ENCODE results near the gene RERGL.
"Not testable (repeated sequence)": the region's sequence is repeated elsewhere in the genome, so short reads cannot be mapped to it uniquely, and the experiment has no call there.

The RERGL gene

GRCh38 chr12:18068355-18068754 lies 21.6 kb downstream of the RERGL start:
- H3K4me3 ChIP-seq (replicated peaks; ENCODE audit: insufficient read depth, low read length): no peak overlapping the region
- no peaks in the 10 kb centered on the region for H3K27me3 ChIP-seq (ENCODE audit: insufficient read depth, poor library complexity, severe bottlenecking)
- H3K27ac ChIP-seq (replicated peaks): no peak overlapping the region
- DNase-seq (ENCODE audit: low read depth in 1 of 2, low spot score in 1 of 2): no peak
- TF ChIP-seq, protein P1, sequence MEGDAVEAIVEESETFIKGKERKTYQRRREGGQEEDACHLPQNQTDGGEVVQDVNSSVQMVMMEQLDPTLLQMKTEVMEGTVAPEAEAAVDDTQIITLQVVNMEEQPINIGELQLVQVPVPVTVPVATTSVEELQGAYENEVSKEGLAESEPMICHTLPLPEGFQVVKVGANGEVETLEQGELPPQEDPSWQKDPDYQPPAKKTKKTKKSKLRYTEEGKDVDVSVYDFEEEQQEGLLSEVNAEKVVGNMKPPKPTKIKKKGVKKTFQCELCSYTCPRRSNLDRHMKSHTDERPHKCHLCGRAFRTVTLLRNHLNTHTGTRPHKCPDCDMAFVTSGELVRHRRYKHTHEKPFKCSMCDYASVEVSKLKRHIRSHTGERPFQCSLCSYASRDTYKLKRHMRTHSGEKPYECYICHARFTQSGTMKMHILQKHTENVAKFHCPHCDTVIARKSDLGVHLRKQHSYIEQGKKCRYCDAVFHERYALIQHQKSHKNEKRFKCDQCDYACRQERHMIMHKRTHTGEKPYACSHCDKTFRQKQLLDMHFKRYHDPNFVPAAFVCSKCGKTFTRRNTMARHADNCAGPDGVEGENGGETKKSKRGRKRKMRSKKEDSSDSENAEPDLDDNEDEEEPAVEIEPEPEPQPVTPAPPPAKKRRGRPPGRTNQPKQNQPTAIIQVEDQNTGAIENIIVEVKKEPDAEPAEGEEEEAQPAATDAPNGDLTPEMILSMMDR (IDR thresholded peaks at IDR 0.05; ENCODE audit: insufficient read depth, low read length): no peak
- no peak for TF ChIP-seq REST (IDR thresholded peaks at IDR 0.05; ENCODE audit: insufficient replicate concordance, low read depth)
- TF ChIP-seq GABPA (IDR thresholded peaks at IDR 0.05; ENCODE audit: low read depth): no peak
- TF ChIP-seq POLR2AphosphoS5 (IDR thresholded peaks at IDR 0.05; ENCODE audit: low read depth): no peak
- no peak for TF ChIP-seq SPI1 (IDR thresholded peaks at IDR 0.05; ENCODE audit: borderline replicate concordance, low read depth)

DNA sequence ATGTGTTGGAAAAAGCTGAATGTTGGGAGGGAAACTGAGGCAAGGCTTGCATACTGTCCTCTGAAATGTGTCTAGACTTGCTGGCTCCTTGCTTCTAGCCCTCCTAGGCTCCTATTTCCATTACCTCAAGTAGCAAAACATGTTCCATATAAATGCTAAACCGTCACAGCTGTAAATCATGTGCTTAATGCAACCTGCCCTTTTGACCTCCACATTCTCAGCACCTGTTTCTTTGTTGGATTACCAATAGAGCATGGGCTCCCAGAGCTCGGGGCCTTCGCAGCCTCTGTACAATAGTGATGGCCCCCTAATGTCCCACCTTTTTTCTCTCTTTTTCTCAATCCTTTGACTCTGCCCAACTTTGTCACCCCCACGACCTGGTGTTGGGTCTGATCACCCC lies 23.3 kb downstream of the RERGL start:
- H3K27me3 ChIP-seq (ENCODE audit: insufficient read depth, poor library complexity, severe bottlenecking): no peaks in the 10 kb centered on the region
- H3K4me3 ChIP-seq (replicated peaks; ENCODE audit: insufficient read depth, low read length): no peak overlapping the region
- no peak for TF ChIP-seq GABPA (IDR thresholded peaks at IDR 0.05; ENCODE audit: low read depth)
- TF ChIP-seq, protein P1 (IDR thresholded peaks at IDR 0.05; ENCODE audit: insufficient read depth, low read length): no peak
- no peak for TF ChIP-seq POLR2AphosphoS5 (IDR thresholded peaks at IDR 0.05; ENCODE audit: low read depth)
- no peak for TF ChIP-seq REST (IDR thresholded peaks at IDR 0.05; ENCODE audit: insufficient replicate concordance, low read depth)
- no peak for TF ChIP-seq SPI1 (IDR thresholded peaks at IDR 0.05; ENCODE audit: borderline replicate concordance, low read depth)
- DNase-seq (ENCODE audit: low read depth in 1 of 2, low spot score in 1 of 2): no peak
- H3K27ac ChIP-seq (replicated peaks): no peak overlapping the region

GRCh38 chr12:18062867-18063266 lies 27.1 kb downstream of the RERGL start:
- not testable (repeated sequence) for H3K27me3 ChIP-seq (ENCODE audit: insufficient read depth, poor library complexity, severe bottlenecking); DNase-seq (ENCODE audit: low read depth in 1 of 2, low spot score in 1 of 2); H3K4me3 ChIP-seq (replicated peaks; ENCODE audit: insufficient read depth, low read length); H3K27ac ChIP-seq (replicated peaks)

DNA sequence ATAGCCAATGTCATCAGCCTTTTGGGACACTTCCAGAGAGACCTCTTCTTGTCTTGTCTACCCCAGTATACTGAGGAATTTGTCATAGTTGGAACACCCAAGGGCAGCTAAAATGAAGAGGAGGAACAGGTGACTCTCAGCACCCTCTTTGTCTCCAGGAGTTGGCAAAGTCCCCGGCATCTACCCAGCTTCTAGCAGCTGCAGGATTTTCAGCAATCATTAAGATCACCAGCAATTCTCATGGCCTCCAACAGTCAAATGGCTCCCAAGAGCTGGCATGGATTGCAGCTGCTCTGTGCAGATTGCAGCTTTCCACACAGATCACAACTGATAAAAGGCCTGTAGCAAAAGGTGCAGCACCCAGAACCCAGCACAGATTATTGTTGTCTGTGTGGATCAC lies 32.9 kb downstream of the RERGL start:
- DNase-seq (ENCODE audit: low read depth in 1 of 2, low spot score in 1 of 2): no peak
- no peak for TF ChIP-seq GABPA (IDR thresholded peaks at IDR 0.05; ENCODE audit: low read depth)
- no peak for TF ChIP-seq REST (IDR thresholded peaks at IDR 0.05; ENCODE audit: insufficient replicate concordance, low read depth)
- no peak for TF ChIP-seq POLR2AphosphoS5 (IDR thresholded peaks at IDR 0.05; ENCODE audit: low read depth)
- no peak for TF ChIP-seq SPI1 (IDR thresholded peaks at IDR 0.05; ENCODE audit: borderline replicate concordance, low read depth)
- TF ChIP-seq, protein P1 (IDR thresholded peaks at IDR 0.05; ENCODE audit: insufficient read depth, low read length): no peak
- Histone ChIP-seq H3K27me3 (ENCODE audit: insufficient read depth, poor library complexity, severe bottlenecking) (no peaks in the 10 kb centered on the region), H3K4me3 (replicated peaks; ENCODE audit: insufficient read depth, low read length) (no peak overlapping the region), H3K27ac (replicated peaks) (no peak overlapping the region)
